LNCAP (cell line): Measurements from ENCODE around the gene ANO2.

ENCODE experiments used
- CTCF ChIP-seq: fragments of 450-650 bp; IDR thresholded peaks from 2 replicates; pipeline ENCODE4 v1.5.1; 2017; ENCODE audit warnings: mild to moderate bottlenecking

Gene ANO2

GRCh38 chr12:5756338-5756842, 188.7 kb downstream of the ANO2 start:
- no peak for TF ChIP-seq CTCF

GRCh38 chr12:5748027-5748426, 197.0 kb downstream of the ANO2 start:
- no peak for TF ChIP-seq CTCF

- no peak for TF ChIP-seq CTCF
These were observed 198.1 kb downstream of the ANO2 start for GRCh38 chr12:5746917-5747316.

GRCh38 chr12:5746036-5746908, 198.8 kb downstream of the ANO2 start:
- TF ChIP-seq CTCF = no peak

GRCh38 chr12:5745251-5745888, 199.7 kb downstream of the ANO2 start:
- TF ChIP-seq CTCF = peak; percentile 92

GRCh38 chr12:5742258-5742657, 202.8 kb downstream of the ANO2 start:
- TF ChIP-seq CTCF = no peak

GRCh38 chr12:5739917-5740316, 205.1 kb downstream of the ANO2 start:
- TF ChIP-seq CTCF = no peak
